K562 (cell line): ENCODE data around the gene CNTFR. TPM values are rescaled to one million over a fixed set of nuclear protein-coding genes. Genes with fewer than 3 reads are reported as not detected.

ENCODE experiments used
- ARHGAP35 ChIP-seq: fragments of 450-650 bp; IDR thresholded peaks from 2 replicates; pipeline ENCODE4 v1.6.1; 2018; ENCODE audit not compliant: partially characterized antibody
- CBFB ChIP-seq: sonication (generic); formaldehyde crosslinking; IDR thresholded peaks from 2 replicates; pipeline ENCODE4 v1.4.0; 2020; ENCODE audit warnings: mild to moderate bottlenecking, missing genetic modification reagents
- CXXC5 ChIP-seq: fragments of 250-450 bp; sonication (Bioruptor Pico); IDR thresholded peaks from 2 replicates; pipeline ENCODE4 v1.8.0; 2022; ENCODE audit warnings: inconsistent platforms, mild to moderate bottlenecking, moderate library complexity
- E4F1 ChIP-seq: fragments of 250-450 bp; sonication (Bioruptor Pico); IDR thresholded peaks from 2 replicates; pipeline ENCODE4 v1.5.0; 2021; ENCODE audit warnings: mild to moderate bottlenecking, borderline replicate concordance
- ELF1 ChIP-seq: fragments of 200-800 bp; sonication (Bioruptor generic); IDR thresholded peaks from 2 replicates; pipeline ENCODE4 v1.6.1; 2016; ENCODE audit warnings: missing genetic modification characterization, missing compliant biosample characterization
- EWSR1 ChIP-seq: fragments of 450-650 bp; IDR thresholded peaks from 2 replicates; pipeline ENCODE4 v1.6.1; 2018; ENCODE audit warnings: borderline replicate concordance, mild to moderate bottlenecking, low read depth, moderate library complexity; ENCODE audit not compliant: partially characterized antibody
- NR3C1 ChIP-seq: sonication (generic); formaldehyde crosslinking; IDR thresholded peaks from 2 replicates; pipeline ENCODE4 v1.8.1; 2022; ENCODE audit warnings: missing genetic modification reagents
- PRDM10 ChIP-seq: fragments of 450-650 bp; IDR thresholded peaks from 2 replicates; pipeline ENCODE4 v1.6.1; 2018; ENCODE audit not compliant: partially characterized antibody
- SRSF9 ChIP-seq: fragments of 200-400 bp; formaldehyde crosslinking; IDR thresholded peaks from 2 replicates; pipeline ENCODE4 v1.6.1; 2017; ENCODE audit warnings: low read depth, low read length, borderline replicate concordance
- ZBTB1 ChIP-seq: sonication (generic); formaldehyde crosslinking; IDR thresholded peaks from 2 replicates; pipeline ENCODE4 v1.8.1; 2023; ENCODE audit warnings: missing genetic modification reagents, low read depth, mild to moderate bottlenecking, borderline replicate concordance
- ZNF518B ChIP-seq: fragments of 250-450 bp; sonication (Bioruptor Pico); IDR thresholded peaks from 2 replicates; pipeline ENCODE4 v1.5.0; 2021; ENCODE audit warnings: mild to moderate bottlenecking, moderate library complexity
- ZNF592 ChIP-seq: fragments of 450-650 bp; IDR thresholded peaks from 2 replicates; pipeline ENCODE4 v1.6.1; 2017; ENCODE audit warnings: antibody characterized with exemption, mild to moderate bottlenecking
- polyA plus RNA-seq, 8 experiments: library from polyadenylated mRNA; depleted of rRNA in 4 of 8; stranded (reverse) in 5 of 8; unstranded in 3 of 8; fragments of >200 nt; fragmentation: Nextera tagmentation in 2 of 8; fragmentation: Illumina TruSeq in 1 of 8; extraction: Ambion mirVana in 2 of 8; extraction: Trizol in 1 of 8; gene quantifications; 2 replicates each; pipeline versions ENCODE4 v1.2.1 to v1.2.3, GENCODE V29; 2011 to 2014; ENCODE audit warnings: inconsistent platforms in 1 of 8, missing spikeins in 1 of 8
- total RNA-seq, 7 experiments: library from RNA; depleted of rRNA in 6 of 7; stranded (reverse); fragments of >200 nt in 6 of 7; fragmentation: Illumina TruSeq in 2 of 7; extraction: Trizol in 2 of 7; gene quantifications; 2 replicates each; pipeline versions ENCODE4 v1.2.1 to v1.2.3, GENCODE V29; 2011 to 2021; ENCODE audit warnings: low replicate concordance in 1 of 7

CNTFR gene
- total and polyA plus RNA-seq, 9 of the 15 experiments (the other 6 are each of a cell fraction or from before 2014, with no cell fraction given): not detected

GRCh38 chr9:34637356-34638137 lies 48.0 kb upstream of the CNTFR start, which contains the start of gene SIGMAR1 (continued):
- TF ChIP-seq ZNF592: peak; percentile 56; the same call in 1 of the 2 replicates
- no peak for TF ChIP-seq EWSR1
- no peak for TF ChIP-seq CBFB (CRISPR knock-in tag)
- TF ChIP-seq PRDM10: peak; percentile 99
- TF ChIP-seq ARHGAP35: no peak
- TF ChIP-seq ZBTB1 (CRISPR knock-in tag): 0 out of 2 replicates have a peak, but pooled peaks have one; percentile 40
- 0 out of 2 replicates have a peak, but pooled peaks have one; percentile 59 for TF ChIP-seq NR3C1 (CRISPR knock-in tag)
- TF ChIP-seq SRSF9: no peak
- 0 out of 2 replicates have a peak, but pooled peaks have one; percentile 29 for TF ChIP-seq CXXC5 (CRISPR knock-in tag)
- no peak for TF ChIP-seq E4F1 (CRISPR knock-in tag)
- no peak for TF ChIP-seq ZNF518B (CRISPR knock-in tag)
- peak; percentile 60; the same call in 1 of the 2 replicates for TF ChIP-seq ELF1
